GM19025 (cell line): ENCODE data around the gene PASK.

Source experiments
- ATAC-seq: cut with Tn5 transposase; IDR thresholded peaks from one replicate; pipeline ENCODE4 v1.9.1; 2021; ENCODE audit warnings: mild to moderate bottlenecking, low read depth, moderate library complexity; ENCODE audit not compliant: unreplicated experiment

Gene PASK

DNA sequence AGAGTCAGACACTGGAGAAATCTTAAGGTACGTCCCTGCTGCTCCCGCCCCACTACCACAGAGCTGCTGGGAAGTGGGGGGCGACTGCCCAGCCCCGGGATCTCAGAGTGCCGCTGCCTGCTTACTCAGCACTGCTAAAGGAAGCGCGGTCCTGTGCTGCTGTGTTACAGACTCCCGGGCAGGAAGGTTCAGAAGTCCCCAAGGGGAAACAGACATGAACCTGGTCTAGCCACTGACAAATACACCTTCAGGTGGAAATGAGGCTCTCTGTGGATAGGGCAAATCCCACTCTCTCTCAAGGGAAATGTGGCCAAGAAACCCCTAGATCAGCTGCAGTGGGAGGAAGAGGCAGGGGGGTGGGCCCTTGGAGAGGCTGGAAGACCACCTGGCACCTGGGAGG is 60.9 kb downstream of the PASK start:
- peak; percentile 42 for ATAC-seq

DNA sequence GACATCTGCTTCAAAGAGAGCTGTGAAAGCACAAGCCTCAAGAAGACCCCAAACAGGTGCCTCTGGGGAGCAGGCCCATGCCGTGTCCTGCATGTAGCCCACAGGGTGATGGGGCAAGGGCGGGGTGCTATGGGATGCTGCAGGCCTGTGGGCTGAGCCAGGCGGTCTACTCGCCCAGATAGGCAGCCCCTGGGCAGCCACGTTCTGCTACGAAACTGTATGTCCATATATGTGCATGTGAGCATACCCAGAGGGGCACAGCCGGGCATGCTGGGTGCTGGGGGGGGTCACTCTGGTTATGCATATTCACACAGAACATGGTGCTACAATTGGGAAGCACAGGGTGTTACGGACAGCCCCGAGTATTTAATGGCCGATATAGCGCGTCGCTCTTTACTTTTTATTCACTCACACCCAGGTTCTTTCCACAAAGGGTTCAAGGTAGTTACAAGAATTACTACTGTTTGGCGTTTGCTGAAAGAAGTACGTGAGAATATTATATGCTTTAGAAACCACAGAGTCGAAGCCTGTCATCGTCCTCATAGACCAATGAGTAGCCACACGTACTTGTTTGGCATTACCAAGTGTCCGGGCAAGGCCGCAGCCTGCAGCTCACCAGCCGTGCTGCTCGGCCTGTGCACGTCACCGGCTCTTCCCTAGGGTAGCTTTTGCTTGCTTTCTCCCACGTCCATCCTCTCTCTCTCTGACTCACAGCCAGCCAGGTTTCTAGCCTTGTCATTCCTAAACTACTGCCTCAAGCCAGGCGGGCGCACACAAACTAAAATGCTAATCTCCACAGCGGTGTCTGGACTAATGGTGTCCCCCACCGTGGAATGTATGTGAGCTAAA is 61.6 kb downstream of the PASK start:
- ATAC-seq, result peak; percentile 76

DNA sequence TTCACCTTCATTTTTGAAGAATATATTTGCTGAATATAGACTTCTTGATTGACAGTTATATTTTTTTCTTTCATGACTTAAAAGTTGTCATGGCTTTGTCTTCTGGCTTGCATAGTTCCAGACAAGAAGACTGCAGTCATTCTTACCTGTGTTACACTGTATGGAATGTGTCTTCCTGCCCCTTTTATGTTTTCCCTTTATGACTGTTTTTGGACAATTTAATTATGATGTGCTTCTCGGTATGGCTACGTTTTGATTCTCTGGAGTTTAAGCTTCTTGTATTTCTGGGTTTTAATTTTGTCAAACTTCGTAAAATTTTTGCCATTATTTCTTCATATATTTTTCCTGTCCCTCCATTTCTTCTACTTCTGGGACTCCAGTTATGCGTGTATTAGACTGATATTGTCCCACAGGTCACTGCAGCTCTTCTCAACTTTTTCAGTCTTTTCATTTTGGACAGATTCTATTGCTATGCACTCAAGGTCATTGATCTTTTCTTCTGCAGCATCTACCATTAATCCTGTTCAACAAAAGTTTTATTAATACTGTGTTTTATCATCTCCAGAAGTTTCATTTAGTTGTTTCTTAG is 64.3 kb downstream of the PASK start:
- ATAC-seq, result no peak

DNA sequence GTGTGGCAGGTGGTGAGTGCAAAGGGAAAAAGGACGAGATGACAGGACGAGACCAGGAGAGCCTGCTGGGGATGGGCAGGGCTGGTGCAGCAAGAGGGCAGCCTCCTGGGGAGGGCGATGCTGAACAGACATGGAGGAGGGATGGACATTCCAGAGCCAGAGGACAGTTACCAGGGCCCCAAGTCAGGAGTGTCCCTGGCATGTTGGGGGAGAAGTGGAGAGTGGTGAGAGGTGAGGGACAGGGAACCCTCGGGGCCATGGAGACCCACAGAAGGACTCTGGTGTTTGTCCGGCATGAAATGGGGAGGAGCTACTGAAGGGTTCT is 66.2 kb downstream of the PASK start:
- ATAC-seq, result no peak

DNA sequence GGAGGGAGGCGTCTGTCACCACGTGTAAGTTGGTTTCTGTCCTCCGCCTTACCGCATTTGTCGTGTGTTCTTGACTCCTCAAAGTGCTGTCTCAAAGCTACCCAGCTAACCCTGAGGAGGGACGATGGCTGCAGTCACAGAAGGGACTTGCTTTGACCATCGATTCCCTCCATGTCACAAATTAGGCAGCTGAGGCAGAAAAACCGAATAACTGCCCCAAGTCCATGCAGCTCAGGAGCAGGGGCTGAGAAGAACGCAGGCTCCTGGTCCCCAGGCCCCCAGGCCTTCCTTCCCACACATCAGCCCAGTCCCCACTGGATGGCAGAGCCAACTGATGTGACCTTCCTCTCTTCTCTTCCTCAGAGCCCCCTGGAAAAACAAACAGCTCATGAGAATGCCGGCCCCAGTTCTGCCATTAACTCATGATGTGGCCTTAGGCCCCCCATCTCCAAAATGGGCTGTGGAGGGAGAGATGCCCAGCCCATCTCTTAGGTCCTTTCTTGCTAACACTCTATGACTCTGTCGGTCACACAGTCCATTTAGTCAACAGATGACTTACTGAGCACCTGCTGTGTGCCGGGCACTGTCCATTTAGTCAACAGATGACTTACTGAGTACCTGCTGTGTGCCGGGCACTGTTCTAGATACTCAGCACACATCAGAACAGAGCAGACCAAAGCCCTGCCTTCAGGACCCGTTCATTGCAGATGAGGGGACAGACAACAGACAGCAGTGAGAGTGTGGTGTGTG is 66.8 kb downstream of the PASK start:
- ATAC-seq, result no peak

DNA sequence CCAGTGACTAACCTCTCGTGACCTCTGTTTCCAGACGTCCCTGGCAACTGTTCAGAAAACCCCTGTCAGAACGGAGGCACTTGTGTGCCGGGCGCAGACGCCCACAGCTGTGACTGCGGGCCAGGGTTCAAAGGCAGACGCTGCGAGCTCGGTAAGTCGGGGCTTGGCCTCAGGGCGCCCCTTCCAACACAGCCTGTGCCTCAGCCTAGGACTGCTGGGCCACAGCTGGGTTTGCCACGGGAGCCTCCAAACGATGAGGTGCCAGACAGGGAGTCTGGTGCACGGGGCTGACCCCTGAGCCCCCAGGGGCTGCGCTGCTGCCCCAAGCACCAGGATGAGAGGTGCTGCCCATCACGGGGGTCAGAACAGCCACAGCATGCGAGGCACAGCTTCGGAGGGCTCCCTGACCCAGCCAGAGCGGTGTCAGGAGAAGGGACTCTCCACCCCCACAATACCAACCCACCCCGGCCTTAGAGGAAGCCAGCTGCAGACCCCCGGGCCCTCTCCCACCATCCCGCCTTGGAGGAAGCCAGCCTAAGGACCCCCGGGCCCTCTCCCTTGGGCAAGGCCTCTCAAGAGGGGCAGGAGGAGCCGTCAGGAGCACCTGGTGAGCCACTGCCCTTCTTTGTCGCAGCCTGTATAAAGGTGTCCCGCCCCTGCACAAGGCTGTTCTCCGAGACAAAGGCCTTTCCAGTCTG is 67.5 kb downstream of the PASK start:
- ATAC-seq, result no peak

DNA sequence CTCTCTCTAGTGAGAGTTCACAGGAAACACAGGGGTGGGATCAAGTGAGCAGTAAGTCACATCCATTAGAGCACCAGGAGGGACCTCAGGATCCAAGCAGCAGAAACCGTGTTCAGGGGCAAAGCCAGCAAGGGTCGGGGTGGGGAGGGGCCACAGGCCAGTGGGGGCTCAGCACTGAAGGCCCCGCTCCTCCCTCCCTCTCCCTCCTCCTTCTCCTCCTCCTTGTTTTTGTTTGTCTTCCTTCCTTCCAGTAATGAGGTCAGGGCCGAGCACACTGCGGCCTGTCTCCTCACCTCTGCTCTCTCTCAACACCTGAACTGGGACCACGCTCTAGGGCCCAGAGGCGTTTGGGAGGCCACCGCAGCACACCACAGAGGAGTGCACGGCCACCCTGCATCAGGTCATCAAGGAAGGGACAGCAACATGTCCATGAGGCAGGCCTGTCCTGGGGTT is 68.1 kb downstream of the PASK start:
- no peak for ATAC-seq

DNA sequence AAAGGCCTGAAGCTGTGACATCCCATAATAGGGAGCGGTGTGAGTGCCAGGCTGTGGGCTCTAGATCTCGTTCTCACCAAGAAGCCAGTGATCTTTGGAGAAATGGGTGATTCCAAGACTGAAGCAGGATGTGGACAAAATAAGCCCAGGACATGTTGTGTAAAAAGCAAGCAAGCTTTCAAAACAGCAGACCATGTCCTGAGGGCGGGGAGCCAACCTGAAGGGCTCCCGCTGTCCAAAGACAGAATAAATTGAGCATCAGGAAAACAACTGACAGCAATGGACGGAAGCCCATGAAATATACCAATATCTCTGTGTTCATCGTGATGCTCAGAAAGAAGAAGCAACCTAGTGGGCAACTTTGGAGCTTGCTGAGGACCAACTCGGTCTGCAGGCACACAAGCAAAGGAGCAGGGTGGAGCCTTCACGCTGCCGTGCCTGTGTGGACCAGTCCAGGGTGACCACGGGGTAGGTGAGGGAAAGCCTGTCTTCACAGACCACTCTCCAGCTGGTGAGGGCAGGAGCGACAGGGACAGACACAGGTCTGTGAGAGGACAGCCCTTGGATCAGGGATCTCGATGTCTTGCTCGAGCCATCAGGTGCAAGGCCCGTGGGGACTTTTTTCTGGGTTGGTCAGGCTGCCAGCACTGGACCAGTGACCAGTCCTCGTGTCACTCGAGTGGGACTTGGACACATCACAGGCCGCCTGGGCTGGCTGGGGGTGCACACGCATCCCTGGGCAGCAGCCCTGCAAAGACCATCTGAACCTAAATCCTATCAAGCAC is 68.7 kb downstream of the PASK start:
- ATAC-seq, result no peak

DNA sequence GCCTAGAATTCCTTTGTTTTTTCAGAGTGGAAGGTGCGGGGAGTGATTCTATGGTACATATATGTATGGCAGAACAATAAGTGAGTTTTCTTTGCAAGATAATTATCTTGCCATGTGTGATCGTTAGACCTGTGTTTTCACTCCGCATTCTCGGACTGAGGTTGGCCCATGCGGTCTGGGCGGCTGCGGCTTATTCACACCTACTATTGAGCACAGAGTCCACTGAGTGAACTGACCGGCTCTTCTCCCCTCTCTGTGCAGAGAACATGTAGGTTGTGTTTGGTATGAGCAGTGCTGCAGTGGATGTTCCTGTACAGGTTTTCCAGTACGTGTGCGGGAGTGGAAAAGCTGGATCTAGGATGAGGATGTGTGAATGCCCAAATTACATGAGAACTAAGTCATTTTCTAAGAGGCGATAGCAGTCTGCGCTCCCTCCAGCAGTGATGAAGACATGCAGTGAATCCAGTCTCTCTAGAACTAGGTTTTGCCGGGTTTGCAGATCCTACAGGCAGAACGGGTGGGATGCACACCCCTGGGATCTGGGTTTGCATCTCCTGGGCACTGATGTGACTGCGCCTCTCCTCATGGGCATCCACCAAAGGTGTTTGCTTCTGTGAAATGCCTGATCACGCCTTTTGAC is 74.3 kb downstream of the PASK start:
- no peak for ATAC-seq

DNA sequence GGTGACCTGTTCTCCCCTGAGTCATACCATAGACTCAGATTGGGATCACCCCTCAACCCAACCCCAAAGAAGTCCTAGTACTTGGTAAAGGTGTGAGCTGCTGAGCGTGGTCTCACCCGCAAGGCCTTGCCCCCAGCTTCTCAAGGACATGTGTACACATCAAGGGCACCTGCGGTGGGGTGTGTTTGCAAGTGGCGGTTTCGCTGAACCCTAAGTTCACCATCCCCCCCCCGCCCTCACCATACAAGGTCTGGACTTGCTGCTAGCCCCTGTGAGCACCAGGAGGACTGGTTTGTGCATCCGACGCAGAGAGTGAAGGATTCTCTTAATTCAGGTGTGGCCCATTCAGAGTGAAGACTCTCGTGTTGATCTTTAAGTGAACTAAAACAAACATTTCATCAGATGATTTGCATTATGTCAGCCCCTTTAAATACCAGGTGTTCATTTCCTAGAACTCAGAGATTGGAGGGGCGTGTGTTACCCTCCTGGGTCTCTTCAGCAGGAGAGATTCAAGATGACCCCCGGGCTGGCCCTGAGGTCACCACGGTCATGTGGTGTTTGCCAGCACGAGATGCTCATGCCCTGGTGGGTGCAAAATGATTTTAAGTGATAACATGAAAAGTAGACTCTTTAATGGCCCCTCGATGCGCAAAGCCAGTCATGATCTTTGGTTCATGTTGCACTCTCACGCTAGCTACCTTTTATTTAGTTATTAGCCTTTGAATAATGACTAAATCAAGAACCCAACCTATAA is 75.0 kb downstream of the PASK start:
- no peak for ATAC-seq

DNA sequence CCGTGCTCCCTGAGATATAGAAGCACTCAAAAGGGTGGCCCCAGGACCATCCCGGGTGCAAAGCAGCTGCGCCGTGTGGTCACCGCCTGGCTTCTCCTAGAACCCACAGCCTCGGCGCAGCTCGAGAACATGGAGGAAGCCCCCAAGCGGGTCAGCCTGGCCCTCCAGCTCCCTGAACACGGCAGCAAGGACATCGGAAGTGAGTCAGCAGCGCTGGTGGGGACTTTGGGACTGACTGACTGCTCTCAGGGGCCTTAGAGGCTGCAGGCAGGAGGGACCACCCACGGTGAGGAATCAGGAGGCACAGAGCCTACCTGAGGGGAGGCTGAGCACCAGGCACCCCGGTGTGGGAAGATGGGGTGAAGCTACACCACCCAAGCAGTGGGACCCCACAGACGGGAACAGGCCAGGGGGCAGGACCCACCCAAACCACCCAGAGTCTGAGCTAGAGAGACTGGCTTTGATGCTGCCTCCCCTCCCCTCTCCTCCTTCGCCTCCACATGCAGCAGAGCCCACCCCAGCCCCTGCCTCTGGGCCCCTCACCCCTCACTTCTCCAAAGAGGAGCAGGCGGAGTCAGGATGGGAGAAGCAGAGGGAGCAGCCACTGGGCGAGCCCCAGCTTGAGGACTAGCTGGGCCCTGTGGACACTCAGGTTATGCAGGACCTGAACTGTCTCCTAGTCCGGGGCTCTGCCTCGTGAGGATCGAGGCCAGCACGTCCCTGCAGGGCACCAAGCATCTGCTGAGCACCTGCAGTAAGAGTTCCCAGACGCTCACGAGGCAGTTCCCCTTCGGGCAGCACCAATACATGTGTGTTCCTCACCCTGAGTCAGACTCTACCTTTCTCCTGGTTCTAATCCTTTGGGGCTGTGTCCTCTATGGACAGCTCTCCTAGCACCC is 75.9 kb downstream of the PASK start:
- no peak for ATAC-seq

DNA sequence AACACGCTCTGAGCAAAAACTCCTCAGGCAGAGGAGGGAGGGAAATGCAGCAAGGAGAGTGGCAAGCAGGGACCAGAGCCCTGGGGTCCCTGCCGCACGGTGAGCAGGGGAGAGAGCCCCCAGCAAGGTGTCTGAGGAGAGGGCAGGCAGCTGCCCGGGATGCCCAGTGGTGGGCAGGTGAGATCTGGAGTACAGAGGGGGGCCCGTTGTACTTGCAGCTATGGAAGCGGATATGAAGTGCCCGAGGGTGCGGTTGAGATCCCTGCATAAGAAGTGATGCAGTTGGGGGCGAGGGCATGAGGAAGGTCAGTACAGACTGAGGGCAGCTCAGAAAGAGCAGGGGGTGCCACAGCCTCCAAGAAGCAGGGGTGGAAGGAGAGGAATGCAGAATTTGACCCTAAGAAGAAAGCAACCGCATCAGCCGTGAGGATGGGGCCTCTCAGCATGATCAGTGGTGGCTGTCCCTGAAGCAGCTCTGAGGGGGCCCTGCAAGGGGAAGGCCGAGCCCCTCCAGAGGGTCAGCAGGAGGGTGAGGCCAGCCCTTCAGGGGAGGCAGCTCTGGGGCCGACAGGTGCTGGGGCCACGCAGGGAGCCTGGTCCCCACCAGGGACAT is 76.6 kb downstream of the PASK start:
- ATAC-seq, result no peak

DNA sequence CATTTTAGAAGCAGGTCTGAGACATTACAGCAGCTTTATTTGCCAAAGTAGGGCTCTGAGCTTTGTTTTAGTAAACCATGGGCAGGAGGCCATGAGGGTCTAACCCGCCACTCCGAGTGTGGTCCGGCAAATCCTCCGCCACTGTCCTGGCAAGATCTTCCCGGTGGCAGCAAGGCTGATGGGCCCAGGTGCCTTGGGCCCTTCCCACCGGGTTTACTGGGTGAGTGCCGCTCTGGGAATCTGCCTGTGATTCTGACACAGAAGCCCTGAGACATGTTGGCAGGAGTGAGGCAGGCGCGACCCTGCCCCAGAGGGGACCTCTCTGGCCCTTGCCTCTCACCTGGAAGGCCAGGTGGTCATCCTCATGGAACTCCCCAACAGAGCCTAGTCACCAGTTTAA is 77.1 kb downstream of the PASK start:
- ATAC-seq, result no peak

DNA sequence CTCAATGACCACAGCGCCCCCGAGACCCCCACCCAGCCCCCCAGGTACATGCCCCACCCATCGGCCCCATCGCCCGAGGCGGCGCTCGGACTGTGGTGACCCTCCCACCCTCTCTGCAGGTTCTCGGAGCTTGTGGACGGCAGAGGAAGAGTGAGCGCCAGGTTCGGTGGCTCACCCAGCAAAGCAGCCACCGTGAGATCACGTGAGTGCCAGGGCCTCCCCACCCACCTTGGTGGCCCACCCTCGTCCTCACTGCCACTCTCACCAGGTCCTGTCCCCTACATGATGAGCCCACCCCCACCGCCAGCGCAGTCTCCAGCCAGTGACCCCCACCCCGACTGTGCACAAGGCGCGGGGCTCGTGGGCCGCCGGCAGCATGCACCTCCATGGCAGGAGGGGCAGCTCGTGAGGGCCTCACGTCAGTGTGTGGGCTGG is 77.6 kb downstream of the PASK start:
- no peak for ATAC-seq

DNA sequence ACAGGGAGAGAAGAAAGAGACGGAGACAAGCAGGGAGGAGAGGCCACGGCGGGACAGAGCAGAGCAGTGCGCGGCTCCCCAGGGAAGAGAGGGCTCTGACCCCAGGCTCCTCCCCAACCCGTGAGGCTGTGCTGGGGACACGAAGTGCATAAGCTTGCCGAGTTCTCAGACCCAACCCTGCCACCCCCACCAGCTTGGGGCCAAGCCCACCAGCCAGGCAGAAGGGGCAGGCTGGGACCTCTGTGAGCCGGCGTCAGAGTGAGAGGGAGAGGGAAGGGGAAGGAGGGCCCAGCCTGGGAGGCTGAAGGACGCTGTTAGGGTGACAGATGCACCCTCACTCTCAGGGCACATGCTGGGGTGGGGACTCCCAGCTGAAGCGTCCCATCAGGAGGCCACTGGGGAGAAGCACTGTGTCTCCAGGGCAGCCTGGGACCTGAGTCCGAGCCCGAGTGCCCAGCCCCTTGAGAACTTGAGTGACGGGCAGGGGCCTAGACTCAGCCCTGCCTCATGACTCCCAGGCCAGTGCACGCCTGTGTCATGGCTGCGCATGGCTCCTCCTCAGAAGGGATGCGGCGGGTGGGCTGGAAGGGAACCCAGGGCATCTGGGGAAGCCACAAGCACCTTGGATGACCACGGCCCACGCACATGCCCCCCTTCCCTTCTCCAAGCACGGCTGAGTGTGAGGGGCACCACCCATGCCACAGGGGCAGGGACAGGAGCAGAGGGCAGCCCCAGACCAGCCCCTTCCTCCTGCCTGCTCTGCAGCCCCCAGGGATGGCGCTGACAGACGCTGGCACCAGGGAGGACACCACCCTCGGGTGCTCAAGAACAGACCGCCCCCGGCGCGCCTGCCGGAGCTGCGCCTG is 78.2 kb downstream of the PASK start:
- ATAC-seq, result no peak

DNA sequence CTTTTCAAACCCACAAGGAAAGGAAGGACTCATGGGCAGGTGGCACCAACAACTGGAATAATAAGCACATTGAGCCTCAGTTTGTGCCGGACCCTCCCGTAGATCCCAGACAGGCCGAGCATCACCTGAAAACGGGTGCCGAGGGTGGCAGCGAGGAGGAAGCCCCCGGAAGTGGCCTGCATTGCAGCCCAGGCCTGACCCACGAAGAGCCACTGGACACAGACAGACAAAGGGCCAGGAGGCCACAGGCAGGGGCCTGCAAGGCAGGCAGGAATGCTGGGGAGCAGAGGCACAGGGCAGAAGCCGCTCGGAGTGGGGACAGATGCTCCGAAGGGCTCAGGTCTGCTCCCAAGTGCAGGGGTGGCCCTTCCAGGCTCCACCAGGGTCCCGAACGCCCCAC is 78.9 kb downstream of the PASK start:
- no peak for ATAC-seq

DNA sequence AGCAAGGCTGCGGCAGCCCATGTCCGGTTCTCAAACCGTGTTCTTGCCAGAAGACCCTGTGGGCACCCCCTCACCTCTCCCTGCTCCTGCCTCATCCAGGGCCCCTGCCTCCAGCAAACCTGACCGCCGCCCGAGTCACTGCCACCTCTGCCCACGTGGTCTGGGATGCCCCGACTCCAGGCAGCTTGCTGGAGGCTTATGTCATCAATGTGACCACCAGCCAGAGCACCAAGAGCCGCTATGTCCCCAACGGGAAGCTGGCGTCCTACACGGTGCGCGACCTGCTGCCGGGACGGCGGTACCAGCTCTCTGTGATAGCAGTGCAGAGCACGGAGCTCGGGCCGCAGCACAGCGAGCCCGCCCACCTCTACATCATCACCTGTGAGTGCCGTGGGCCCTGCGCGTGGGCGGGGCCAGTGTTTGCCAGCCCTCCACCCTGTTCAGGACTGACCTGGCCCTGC is 79.4 kb downstream of the PASK start:
- no peak for ATAC-seq
